Mucosa of descending colon (tissue), 3 donors: ENCODE results near the gene HOXB8. TPM values are rescaled to one million over a fixed set of nuclear protein-coding genes. Genes with fewer than 3 reads are reported as not detected.

Experiments
- ATAC-seq: fragments of 200-7000 bp; cut with Tn5 transposase; one replicate; pipeline ENCODE4 v1.9.1; 2020; ENCODE audit warnings: mild to moderate bottlenecking, moderate library complexity
- DNase-seq, 3 donors: peaks; one replicate each; pipeline ENCODE4 v3.0.0-alpha.2; 2020
- H3K36me3 ChIP-seq: fragments of 200-600 bp; one replicate; pipeline ENCODE4 v1.8.0; 2021; ENCODE audit warnings: low read depth, mild to moderate bottlenecking
- H3K4me1 ChIP-seq: fragments of 200-600 bp; one replicate; pipeline ENCODE4 v1.8.0; 2021; ENCODE audit warnings: low read depth, mild to moderate bottlenecking
- H3K4me3 ChIP-seq: fragments of 200-600 bp; one replicate; pipeline ENCODE4 v1.8.0; 2021; ENCODE audit warnings: mild to moderate bottlenecking
- H3K9me3 ChIP-seq: fragments of 200-600 bp; one replicate; pipeline ENCODE4 v1.8.0; 2021; ENCODE audit warnings: mild to moderate bottlenecking
- intact Hi-C, 2 donors: fragments of 100-400 bp; cut with DNase I in 1 of 2; cut with micrococcal nuclease in 1 of 2; formaldehyde crosslinking; loops; one replicate each; pipeline versions ENCODE4 v1.11.0 to v1.11.1; 2022; cut with DNase I, micrococcal nuclease
- total RNA-seq, 3 donors: library from RNA; stranded (reverse); fragmentation: NEBNext Ultra II Directional in 2 of 3; extraction: Animal tissue kit (Norgen Biotek cat#: 25700) in 2 of 3; gene quantifications; one replicate each; pipeline versions ENCODE4 v1.2.1 to v1.2.4, GENCODE V29; 2021 to 2023
- TF ChIP-seq, protein P1 (sequence below): fragments of 200-600 bp; IDR thresholded peaks from one replicate; pipeline ENCODE4 v1.8.0; 2022; ENCODE audit warnings: antibody characterized with exemption, mild to moderate bottlenecking
- donor health status: DM: no; HTN: no; CAD: no; lungs with moderate emphysema.
- donor health status: DM: no; HTN: no; CAD: no.
- donor health status: DM: no; HTN: yes; CAD: no.

The HOXB8 gene
- total RNA-seq, 3 donors from 2014 or later = 4.2 to 7.5 (median 5.6) TPM

DNA sequence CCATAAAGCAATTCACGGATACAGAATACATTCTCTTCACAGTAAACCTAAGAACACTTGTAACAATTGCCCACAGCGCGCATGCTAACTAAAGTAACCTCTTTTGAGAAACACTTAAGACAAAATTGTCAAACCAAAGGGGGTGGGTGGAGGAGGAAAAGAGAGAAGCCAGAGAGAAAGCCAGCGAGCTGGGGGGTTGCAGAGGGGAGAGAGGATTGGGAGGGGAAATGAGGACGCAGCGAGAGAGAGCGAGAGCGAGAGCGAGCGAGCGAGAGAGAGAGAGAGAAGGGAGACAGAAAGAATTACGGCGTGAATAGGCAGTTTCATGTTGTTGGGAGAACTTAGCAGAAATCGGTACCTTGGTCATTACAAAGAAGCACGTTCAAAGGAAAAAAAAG lies 2.6 kb downstream of the HOXB8 start:
- no peaks in the 10 kb centered on the region for H3K36me3 ChIP-seq
- H3K4me3 ChIP-seq = peak overlapping the region; percentile 6
- no peaks in the 10 kb centered on the region for H3K9me3 ChIP-seq
- peaks cover 31% of the 10 kb centered on the region for H3K4me1 ChIP-seq
- ATAC-seq = no peak
- DNase-seq = peak in 1 of 3 donors; percentile 45
- intact Hi-C loops = no loop called here
- TF ChIP-seq, protein P1, sequence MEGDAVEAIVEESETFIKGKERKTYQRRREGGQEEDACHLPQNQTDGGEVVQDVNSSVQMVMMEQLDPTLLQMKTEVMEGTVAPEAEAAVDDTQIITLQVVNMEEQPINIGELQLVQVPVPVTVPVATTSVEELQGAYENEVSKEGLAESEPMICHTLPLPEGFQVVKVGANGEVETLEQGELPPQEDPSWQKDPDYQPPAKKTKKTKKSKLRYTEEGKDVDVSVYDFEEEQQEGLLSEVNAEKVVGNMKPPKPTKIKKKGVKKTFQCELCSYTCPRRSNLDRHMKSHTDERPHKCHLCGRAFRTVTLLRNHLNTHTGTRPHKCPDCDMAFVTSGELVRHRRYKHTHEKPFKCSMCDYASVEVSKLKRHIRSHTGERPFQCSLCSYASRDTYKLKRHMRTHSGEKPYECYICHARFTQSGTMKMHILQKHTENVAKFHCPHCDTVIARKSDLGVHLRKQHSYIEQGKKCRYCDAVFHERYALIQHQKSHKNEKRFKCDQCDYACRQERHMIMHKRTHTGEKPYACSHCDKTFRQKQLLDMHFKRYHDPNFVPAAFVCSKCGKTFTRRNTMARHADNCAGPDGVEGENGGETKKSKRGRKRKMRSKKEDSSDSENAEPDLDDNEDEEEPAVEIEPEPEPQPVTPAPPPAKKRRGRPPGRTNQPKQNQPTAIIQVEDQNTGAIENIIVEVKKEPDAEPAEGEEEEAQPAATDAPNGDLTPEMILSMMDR = no peak

DNA sequence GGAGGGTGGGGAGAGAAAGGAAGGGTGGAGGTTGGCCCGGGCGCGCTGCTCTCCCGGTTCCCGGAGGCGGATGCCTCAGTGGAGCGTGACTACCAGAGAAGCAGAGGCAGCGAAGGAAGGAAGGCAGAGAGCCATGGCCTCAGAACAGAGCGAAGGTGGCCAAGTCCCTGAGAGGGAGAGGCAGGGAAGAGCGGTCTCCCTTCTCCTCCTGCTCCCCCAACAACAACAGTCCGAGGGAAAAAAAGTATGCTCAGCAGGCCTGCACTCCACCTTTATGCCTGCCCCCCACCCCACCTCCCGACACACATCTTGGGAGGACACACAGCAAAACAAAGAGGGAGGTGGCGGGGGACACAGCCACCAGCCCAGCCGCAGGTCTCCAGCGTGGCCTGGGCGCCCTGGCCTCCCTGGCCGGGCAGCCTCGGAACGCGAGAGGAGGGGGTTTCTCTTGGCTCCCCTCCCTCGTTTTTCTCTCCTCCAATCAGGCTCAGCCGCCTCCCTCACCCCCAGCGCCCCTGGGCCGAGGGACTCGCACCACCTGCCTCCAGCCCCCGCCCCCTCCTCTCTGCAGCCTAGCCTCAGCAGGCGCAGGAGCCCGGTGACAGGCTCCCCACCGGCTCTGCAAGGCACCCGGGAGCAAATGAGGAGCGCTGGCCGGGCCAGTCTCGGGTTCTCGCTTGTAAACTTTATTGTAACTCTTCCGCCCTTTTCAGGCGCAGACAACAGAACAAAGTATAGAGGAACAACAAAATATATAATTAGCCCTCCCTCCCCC lies 3.2 kb downstream of the HOXB8 start:
- H3K9me3 ChIP-seq = no peaks in the 10 kb centered on the region
- peak; percentile 37 for ATAC-seq
- H3K36me3 ChIP-seq = no peaks in the 10 kb centered on the region
- DNase-seq = peak; percentile 60 to 77 (median 72)
- peak overlapping the region; percentile 6 for H3K4me3 ChIP-seq
- TF ChIP-seq, protein P1 = no peak
- peaks cover 25% of the 10 kb centered on the region for H3K4me1 ChIP-seq
- intact Hi-C loops = no loop called here

DNA sequence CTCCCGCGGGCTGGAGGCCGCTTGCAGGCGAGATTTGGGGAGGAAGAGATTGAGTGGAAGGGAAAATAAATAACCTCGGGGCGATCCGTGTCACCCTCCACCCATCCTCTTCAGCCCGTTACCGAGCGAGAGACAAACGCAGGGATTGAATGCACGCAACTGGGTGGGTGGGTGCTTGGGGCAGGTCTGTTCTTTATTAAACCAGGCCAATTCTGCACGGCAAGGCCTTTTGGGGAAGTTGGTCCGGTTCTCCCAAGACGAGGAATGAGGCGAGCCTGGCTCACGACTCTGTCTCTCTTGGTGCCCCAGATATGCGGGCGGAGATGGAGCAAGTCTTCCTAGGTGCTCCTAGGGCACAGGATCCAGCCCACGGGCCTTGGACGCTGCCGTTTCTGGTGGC lies 3.9 kb downstream of the HOXB8 start:
- TF ChIP-seq, protein P1 = no peak
- DNase-seq = peak; percentile 48 to 65 (median 51)
- ATAC-seq = peak; percentile 22
- Histone ChIP-seq H3K36me3 (no peaks in the 10 kb centered on the region), H3K4me3 (peak overlapping the region; percentile 38), H3K9me3 (no peaks in the 10 kb centered on the region), H3K4me1 (peaks cover 25% of the 10 kb centered on the region)
- intact Hi-C loops = no loop called here

DNA sequence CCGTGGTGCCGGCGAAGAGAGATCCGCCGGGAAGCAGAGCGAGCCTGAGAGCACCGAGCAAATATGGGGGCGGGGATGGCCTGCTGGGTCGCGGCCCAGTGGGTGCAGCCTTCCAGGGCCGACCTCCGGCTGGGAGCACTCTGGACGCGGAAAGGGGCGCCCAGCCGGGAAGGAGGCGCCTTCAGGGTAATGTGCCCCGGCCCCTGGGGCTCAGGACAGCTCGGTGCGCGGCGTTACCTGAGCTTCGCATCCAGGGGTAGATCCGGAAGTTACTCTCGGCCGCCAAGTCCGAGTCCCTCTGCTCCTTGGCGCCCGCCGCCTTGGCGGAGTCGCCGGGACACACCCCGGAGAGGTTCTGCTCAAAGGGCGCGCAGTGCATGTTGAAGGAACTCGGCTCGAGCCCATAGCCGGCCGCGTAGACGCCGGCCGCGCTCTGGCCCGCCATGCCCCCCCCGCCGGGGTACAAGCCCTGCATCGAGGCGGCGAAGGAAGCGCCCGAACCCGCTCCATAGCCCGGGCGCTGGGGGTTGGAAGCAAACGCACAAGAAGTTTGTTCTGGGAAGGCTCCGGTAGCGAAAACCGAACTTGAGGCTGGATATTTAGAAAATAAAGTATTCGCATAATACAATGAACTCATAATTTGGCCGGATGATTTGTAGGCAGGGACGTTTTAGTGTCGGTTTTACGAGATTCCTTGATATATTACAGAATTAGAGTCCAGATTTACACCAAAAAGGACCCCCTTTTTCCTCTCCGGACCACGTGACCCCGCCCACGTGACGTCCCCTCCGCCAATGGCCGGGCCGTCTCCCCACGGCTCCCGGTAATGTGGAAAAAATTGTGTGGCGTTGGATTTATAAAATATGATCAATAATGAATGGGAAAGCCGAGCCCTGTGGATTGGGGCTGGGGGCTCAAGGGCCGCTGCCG lies 4.5 kb downstream of the HOXB8 start, which contains the start of gene HOXB7:
TSS of gene HOXB7 (minus strand) at position 736 of the 930 bp plus-strand sequence. CDS start at position 637, 99 bp downstream.
- ATAC-seq = peak; percentile 75
- no peaks in the 10 kb centered on the region for H3K9me3 ChIP-seq
- TF ChIP-seq, protein P1 = no peak
- peaks cover 26% of the 10 kb centered on the region for H3K4me1 ChIP-seq
- intact Hi-C loops = no loop called here
- peak; percentile 86 to 90 (median 89) for DNase-seq
- no peaks in the 10 kb centered on the region for H3K36me3 ChIP-seq
- peak within 1 kb of the TSS; percentile 38 for H3K4me3 ChIP-seq

DNA sequence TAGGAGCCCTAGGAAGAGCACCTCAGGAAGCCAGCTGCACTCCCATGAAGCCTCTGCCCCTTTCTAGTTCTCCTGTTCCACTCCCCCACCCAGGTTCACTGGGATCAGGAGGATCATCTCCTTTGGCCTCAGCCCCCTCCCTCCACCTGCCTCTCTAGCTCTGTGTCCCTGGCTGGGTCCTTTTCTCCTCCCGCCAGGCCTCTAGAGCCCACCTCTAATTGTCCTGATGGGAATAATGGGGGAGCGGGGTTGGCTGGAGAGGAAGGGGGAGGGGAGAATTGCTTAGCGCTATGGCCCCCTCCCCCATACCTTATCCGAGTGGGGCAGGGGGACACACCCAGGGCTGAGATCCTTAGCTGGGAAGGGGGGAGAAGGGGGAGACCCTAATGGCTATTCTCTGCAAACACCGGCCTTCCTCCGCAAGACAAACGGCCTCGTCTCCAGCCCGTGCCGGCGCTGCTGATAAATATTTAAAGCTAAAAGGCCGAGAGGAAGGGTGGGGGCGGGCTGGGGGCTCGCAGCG lies 5.3 kb downstream of the HOXB8 start:
- ATAC-seq (no peak), DNase-seq (peak in 1 of 3 donors; percentile 43)
- intact Hi-C loops = no loop called here
- TF ChIP-seq, protein P1 = no peak
- H3K4me1 ChIP-seq = peaks cover 28% of the 10 kb centered on the region
- H3K36me3 ChIP-seq = no peaks in the 10 kb centered on the region
- H3K4me3 ChIP-seq = peak overlapping the region; percentile 38
- no peaks in the 10 kb centered on the region for H3K9me3 ChIP-seq
